Measurements from ENCODE around the gene TGM2. TPM values are rescaled to one million over a fixed set of nuclear protein-coding genes. Genes with fewer than 3 reads are reported as not detected.

Gene TGM2
- total RNA-seq, 4 donors from 2014 or later: 72.0 to 200 (median 73.4) TPM

GRCh38 chr20:38209736-38210405 lies 44.8 kb upstream of the TGM2 start:
- ATAC-seq (ENCODE audit: low FRiP score) (no peak), DNase-seq (ENCODE audit: low spot score) (no peak)
- TF ChIP-seq, protein P1, sequence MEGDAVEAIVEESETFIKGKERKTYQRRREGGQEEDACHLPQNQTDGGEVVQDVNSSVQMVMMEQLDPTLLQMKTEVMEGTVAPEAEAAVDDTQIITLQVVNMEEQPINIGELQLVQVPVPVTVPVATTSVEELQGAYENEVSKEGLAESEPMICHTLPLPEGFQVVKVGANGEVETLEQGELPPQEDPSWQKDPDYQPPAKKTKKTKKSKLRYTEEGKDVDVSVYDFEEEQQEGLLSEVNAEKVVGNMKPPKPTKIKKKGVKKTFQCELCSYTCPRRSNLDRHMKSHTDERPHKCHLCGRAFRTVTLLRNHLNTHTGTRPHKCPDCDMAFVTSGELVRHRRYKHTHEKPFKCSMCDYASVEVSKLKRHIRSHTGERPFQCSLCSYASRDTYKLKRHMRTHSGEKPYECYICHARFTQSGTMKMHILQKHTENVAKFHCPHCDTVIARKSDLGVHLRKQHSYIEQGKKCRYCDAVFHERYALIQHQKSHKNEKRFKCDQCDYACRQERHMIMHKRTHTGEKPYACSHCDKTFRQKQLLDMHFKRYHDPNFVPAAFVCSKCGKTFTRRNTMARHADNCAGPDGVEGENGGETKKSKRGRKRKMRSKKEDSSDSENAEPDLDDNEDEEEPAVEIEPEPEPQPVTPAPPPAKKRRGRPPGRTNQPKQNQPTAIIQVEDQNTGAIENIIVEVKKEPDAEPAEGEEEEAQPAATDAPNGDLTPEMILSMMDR (IDR thresholded peaks at IDR 0.05): no peak

DNA sequence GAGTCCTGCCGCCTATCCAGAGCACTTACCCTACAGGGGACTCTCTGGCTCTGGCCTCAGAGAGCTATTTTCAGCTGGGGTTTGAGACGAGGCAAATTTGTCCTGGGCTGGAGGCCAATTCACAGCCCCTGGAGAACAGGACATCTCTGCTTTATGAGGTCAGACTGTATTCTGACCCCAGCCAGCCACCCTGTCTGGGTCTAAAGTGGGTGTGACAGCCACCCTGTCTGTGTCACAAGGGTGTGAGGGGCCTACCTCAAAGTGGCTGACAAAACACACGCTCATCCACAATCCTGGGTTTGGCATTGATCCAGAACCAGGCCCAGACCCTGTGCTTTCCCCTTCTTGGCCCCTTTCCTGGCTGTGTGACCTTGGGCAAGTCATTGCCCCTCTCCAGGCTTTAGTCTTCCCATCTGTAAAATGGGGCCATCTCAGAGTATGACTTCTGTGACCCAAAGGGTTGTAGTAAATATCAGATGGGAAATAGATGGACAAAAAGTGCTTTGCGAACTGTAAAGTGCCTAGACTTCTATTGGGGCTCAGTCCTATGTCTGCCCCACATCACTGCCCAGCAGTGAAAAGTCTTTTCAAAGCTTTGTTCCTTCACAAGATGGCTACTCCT lies 44.1 kb upstream of the TGM2 start:
- TF ChIP-seq, protein P1 (IDR thresholded peaks at IDR 0.05): no peak
- DNase-seq (ENCODE audit: low spot score): no peak
- ATAC-seq (ENCODE audit: low FRiP score): no peak

GRCh38 chr20:38208523-38208922 lies 43.5 kb upstream of the TGM2 start:
- ATAC-seq (ENCODE audit: low FRiP score): no peak
- DNase-seq (ENCODE audit: low spot score): no peak
- TF ChIP-seq, protein P1 (IDR thresholded peaks at IDR 0.05): no peak

DNA sequence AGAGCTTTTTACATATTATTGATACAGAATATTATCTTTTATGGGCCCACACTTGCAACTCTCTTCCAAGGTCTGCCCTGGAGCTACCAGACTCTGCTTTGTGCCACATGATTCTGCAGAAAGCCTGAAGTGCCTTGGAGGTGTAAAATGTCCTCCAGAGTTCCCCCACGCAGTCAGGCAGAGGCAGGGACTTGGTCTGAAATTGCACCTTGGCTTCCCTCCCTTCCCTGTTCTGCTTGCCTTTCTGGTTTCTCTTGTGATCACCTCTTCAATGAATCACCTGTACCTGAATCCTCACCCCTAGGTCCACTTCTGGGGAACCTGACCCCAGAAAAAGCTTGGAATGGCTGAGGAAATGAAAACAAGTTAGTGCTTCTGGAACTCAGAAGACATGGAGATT lies 43.0 kb upstream of the TGM2 start:
- ATAC-seq (ENCODE audit: low FRiP score) (no peak), DNase-seq (ENCODE audit: low spot score) (no peak)
- TF ChIP-seq, protein P1 (IDR thresholded peaks at IDR 0.05): no peak

DNA sequence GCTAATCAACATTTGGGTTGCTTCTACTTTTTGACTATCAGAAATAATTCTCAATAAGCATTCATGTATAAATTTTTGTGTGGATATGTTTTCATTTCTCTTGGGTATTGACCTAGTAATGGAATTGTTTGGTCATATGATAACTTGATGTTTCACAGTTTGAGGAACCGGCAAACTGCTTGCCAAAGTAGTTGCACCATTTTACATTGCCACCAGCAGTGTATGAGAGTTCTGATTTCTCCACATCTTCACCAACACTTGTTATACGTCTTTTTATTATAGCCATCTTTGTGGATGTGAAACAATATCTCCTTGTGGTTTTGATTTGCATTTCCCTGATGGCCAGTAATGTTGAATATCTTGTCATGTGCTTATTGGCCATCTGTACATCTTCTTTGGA lies 42.6 kb upstream of the TGM2 start:
- DNase-seq (ENCODE audit: low spot score): no peak
- TF ChIP-seq, protein P1 (IDR thresholded peaks at IDR 0.05): no peak
- ATAC-seq (ENCODE audit: low FRiP score): no peak

- ATAC-seq (ENCODE audit: low FRiP score) (no peak), DNase-seq (ENCODE audit: low spot score) (no peak)
- TF ChIP-seq, protein P1 (IDR thresholded peaks at IDR 0.05): no peak
Observed at GRCh38 chr20:38205001-38205400, 39.9 kb upstream of the TGM2 start.

GRCh38 chr20:38203981-38204357 lies 38.9 kb upstream of the TGM2 start:
- TF ChIP-seq, protein P1 (IDR thresholded peaks at IDR 0.05): no peak
- no peak for ATAC-seq (ENCODE audit: low FRiP score)
- DNase-seq (ENCODE audit: low spot score): no peak
